AML-193 (cell line): ENCODE measurements around the gene GLP2R.

Experiments used
- DNase-seq, 2 experiments: peaks; one replicate each; lab custom pipeline; 2025; lab: John Stamatoyannopoulos, UW

Gene GLP2R

GRCh38 chr17:9814337-9814945 lies 11.3 kb upstream of the GLP2R start:
- DNase-seq = no peak

DNA sequence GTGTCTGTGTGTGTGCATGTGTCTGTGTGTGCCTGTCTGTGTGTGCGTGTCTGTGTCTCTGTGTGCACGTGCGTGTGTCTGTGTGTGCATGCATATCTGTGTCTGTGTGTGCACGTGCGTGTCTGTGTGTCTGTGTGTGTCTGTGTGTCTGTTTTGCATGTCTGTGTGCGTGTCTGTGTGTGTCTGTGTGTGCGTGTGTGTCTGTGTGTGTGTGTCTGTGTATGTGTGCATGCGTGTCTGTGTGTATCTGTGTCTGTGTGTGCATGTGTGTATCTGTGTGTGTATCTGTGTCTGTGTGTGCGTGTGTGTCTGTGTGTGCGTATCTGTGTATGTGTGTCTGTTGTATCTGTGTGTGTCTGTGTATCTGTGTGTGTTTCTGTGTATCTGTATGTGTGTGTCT lies 9.3 kb upstream of the GLP2R start:
- no peak for DNase-seq

DNA sequence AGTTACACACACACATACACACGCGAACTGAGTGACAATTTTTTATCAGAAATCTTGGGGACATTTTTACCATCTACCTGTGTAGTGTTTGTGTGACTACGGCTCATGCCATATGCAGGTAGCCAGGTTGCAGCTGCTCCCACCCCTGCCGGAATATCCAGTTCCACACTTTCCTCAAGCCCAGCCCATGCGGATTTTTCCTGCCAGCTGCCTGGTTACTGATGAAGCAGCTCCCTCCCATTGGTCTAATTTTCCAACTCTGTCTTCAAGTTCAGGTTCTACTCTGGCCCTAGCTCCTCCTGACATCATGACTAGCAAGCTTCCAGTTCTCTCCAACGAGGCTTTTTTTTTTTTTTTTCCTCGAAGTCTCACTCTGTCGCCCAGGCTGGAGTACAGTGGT lies 8.6 kb upstream of the GLP2R start:
- DNase-seq = no peak

DNA sequence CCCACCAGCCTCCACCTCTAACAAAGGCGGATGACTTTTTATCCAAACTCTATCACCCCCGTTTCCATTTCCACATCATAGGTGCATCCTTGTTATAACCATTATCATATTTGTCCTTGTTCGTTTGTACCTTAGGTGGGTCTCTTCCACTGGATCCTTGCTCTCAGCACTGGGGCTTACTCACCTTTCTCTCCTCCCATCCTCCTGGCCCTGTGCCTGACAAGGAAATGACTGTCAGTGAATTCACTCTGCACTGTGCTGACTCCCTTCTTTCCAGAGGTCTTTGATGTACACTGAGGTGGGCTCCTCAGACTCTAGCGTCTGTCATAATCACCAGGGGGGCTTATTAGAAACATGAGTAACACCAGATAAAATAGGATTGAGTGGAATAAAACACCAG lies 7.0 kb upstream of the GLP2R start:
- DNase-seq = no peak

DNA sequence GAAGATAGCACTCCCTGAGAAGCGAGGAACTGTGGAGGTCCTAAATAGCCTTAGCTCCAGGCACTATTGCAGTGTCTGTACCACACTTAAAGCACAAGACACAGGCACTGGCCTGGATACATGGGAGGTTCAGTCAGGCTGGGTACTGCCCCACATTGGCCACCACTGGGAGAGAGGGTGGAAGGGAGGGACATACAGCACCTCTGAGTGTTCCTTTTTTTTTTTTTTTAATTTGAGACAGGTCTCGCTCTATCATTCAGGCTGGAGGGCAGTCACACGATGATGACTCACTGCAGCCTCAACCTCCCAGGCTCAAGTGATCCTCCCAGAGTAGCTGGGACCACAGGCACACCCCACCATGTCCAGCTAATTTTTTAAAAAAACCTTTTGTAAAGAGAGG lies 5.3 kb upstream of the GLP2R start:
- DNase-seq = no peak

DNA sequence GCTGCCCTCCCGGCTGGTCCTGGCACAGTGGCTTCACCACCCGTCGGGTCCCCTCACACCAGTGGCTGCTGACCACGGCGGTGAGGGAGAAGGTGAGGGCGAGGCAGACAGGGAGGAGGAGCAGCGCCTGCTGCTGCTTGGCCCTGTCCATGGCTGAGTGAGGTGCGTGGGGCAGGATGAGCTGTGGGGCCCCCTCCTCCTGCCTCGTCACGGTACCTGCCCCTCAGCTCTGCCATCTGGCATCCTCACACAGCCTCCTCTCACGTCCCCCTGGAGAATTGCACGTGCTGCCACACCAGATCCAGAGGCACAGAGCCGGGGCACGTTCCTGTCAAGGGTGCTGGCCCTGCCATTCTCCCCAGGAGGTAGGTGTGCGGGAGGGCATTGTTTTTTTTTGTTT lies 3.8 kb upstream of the GLP2R start, which contains the start of gene GSG1L2:
Gene GSG1L2 (minus strand): TSS at position 159 of the 400 bp plus-strand sequence. CDS start 8 bp downstream, at position 151.
- DNase-seq = no peak

DNA sequence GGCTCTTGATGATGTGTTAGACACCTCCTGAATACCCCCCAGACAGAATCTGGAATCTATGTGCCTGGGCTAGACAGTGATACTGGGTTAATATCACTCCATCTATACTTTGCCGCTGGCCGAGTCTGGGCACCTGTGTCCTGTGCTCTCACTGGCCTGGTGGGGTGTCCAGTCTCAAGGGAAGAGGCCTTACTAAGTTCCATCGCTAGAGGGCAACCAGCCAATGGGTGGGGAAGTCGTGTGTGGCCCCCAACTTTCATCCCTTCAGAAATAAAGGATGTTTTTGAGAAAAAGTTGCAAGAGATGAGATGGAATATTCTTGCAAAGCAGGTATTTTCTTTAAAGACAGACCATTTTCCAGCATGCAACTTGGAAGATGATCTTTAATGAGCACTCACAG lies 1.6 kb upstream of the GLP2R start:
- no peak for DNase-seq

GRCh38 chr17:9824797-9825338 lies 856 bp upstream of the GLP2R start:
- DNase-seq = no peak

- no peak for DNase-seq
These were observed 2.9 kb downstream of the GLP2R start for GRCh38 chr17:9828296-9829295.

- no peak for DNase-seq
These were observed 3.6 kb downstream of the GLP2R start for GRCh38 chr17:9829343-9829742.

DNA sequence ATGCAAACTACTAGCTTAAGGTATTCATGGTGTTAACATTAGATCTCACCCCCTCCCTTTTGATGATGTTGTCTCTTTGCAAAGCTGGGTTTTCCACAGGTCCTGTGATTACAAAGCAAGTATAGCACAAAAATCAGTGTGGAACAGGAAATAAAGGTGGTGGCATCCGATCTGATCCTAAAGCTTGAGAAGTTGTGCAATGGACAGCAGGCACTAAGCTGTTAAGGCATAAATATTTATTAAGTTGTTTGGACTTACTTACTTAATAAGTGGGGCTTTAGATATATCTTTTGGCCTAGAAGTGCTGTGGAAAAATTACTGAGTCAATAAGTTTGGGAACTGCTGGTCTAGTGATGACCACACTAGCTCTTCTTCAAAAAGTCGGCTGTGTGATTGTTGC lies 5.0 kb downstream of the GLP2R start:
- no peak for DNase-seq

DNA sequence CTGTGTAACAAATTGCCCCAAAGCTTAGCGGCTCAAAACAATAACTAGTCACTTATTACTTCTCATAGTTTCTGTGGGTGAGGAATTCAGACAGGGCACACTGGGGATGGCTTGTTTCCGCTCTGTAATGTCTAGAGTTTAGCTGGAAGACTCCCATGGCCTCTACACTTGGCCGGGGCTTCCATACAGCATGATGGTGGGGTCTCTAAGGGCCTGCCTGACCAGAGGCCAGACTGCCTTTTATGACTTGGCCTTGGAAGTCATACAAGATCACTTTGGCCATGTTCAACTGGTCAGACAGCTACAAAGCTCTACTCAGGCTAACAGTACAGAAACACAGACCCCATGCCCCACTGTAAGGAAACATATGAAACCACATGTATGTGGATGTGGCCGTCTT lies 8.2 kb downstream of the GLP2R start:
- DNase-seq = no peak

DNA sequence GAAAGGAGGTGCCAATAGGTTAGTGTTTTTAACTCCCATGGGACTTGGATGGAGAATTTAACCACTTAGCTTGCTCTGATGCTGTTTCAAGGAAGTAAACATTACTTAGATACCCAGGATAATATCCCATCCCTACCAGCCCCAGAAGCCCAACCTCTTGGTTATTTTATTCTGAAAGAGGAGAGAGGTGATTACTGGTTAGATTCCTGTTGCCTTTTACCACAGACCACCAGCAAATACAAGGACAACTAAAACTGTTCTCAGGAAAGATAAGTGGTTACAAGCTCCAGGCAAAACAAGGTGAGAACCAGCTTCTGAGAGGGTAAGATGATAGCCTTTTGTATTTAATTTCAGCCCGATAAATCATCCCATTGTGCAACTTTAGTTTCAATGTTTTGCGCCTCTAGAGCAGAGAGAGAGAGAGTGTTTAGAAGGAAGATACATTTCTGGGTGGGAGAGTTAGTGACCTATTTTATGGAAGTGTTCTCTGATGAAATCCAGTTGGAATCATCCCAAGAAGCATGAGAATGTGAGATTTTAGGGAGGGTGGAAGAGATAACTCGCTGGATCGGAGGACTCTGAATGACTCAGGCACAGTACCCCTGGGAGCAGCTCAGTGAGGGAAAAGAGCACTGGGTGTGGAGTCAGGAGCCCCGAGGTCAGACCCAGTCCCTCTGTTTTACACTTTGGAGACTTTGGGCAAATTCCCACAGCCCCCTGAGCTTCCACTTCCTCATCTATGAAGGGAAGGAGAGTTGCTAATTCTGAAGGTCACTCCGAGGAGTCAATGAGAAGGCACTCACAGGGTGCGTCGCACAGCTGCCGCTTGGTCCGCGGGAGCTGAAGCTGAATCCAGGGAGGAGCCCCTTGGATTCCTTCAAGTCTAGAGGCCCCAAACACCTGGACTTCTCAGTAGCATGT lies 12.1 kb downstream of the GLP2R start:
- DNase-seq = no peak

DNA sequence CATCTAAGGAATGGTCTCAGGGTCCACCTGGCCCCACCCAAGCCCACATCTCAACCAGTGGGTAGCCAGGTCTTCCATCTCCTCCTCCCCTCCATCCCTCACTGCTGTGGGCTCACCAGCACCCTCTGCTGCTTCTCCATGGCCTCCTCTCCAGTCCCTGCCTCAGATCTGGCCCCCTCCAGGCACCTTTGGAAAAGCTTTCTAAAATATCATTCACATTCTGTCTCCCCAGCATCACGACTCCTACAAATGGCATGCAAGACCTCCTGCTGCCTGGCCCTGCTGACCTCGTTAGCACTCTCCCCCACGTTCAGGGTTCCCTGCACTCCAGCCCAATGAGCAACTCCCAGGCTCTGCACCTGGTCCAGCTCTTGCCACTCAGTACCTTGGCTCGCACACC lies 13.7 kb downstream of the GLP2R start:
- DNase-seq = no peak

GRCh38 chr17:9842057-9842758 lies 16.5 kb downstream of the GLP2R start:
- DNase-seq = no peak

DNA sequence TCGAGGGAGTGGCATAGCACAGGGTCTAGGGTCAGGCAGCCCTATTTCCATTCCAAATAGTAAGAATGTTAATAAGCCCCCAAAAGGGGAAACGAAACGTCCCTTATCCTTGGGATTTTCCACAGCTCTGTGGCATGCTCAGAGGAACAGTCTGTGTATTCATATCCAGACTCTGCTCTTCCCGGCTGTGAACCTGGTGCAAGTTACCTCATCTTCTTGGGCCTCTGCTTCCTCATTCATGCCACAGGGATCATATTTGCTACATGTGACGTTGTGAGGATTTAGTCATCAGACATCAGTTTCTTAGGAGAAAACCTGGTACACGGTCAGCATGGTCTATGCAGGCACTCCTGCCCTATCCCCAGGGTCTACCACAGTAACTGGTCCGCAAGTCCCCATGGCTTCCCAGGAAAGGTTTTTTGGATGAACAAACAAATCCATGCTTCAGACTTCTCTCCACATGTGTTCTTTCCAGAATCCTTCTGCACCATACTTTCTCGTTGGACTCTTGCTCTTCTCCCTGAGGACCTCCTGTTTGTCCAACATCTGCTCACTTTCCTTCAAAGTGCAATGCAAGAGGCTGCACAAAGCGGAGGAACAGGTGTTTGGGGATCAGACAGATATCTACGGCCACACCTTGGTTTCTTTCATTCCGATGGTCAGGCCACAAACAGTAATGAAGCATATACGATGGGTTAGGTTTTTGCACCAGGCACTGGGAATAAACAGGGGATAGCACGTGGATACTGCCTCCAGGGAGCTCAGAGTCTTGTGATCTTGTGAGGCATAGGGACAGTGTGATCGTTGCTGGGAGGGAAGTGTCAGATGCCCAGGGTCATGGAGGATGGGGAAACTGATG lies 17.7 kb downstream of the GLP2R start:
- no peak for DNase-seq

- no peak for DNase-seq
These were observed 18.4 kb downstream of the GLP2R start for GRCh38 chr17:9844153-9844552.

DNA sequence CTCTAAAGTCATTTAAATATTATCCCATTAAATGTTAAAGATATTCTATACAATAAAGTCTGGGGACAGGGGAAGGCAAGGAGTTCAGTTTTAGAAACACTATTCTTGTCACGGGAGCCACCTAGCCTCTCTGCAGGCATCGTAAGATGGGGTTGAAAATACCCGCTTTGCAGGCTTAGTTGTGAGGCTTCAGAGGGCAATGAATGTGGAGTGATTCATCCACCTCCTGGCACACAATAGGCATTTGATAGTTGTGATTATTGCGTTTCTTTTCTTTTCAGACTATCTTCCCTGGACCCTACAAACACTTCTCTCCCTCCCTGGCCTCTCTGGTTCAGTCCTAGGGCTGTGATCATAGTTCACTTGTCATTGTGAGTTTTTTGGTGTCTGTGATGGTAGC lies 19.6 kb downstream of the GLP2R start:
- no peak for DNase-seq

DNA sequence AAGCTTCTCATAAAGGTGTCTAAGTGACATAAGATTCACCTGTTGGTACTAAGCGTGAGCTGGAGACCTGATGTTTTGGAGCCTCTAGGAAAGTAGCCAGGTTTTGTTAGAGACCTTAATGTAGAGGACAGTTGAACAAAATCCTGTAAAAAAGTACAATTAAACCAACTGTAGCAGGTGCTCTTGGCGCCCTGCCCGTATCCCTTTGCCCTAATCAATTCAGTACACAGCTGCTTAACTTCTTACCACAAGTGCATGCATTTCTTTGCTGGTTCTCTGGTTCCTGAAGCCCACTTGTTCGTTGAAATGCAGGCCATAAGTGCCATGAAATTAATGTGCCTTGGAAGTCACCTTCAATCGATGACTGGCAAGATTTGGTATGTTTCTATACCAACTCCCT lies 24.4 kb downstream of the GLP2R start:
- DNase-seq = no peak

DNA sequence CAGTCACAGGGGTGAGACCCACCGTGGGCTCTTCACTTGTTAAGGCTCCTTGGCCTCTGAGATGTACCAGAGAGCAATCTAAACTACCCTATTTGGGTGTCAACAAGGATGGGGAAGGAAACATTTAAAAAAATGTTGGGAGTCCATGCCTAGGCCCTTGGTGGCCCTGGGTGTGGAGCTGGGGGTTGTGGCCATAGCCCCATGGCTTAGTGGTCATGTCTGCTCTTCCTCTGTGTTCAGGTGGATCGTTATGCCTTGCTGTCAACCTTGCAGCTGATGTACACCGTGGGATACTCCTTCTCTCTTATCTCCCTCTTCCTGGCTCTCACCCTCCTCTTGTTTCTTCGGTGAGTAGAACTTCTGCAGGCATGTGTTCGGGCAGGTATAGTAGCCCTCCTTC lies 28.5 kb downstream of the GLP2R start:
- no peak for DNase-seq
